DMS 273 (cell line): ENCODE results near the gene MDH1.

Source experiments
- DNase-seq: peaks from one replicate; lab custom pipeline; 2025; ENCODE audit not compliant: unreplicated experiment; lab: John Stamatoyannopoulos, UW

The MDH1 gene

GRCh38 chr2:63628403-63628942, 39.7 kb downstream of the MDH1 start:
- DNase-seq, result no peak

GRCh38 chr2:63631501-63631900, 42.7 kb downstream of the MDH1 start:
- DNase-seq, result no peak

GRCh38 chr2:63632382-63632781, 43.6 kb downstream of the MDH1 start:
- no peak for DNase-seq

GRCh38 chr2:63639344-63639743, 50.6 kb downstream of the MDH1 start:
- no peak for DNase-seq

- DNase-seq, result no peak
These were observed 54.2 kb downstream of the MDH1 start for GRCh38 chr2:63642946-63643345.

- no peak for DNase-seq
These were observed 54.7 kb downstream of the MDH1 start for GRCh38 chr2:63643486-63643885.

- DNase-seq, result no peak
These were observed 59.9 kb downstream of the MDH1 start for GRCh38 chr2:63648632-63649031.

GRCh38 chr2:63649829-63650228, 61.1 kb downstream of the MDH1 start:
- no peak for DNase-seq

- peak; percentile 11 for DNase-seq
These were observed 62.0 kb downstream of the MDH1 start for GRCh38 chr2:63650756-63651155.

GRCh38 chr2:63651356-63651755, 62.6 kb downstream of the MDH1 start:
- DNase-seq, result peak; percentile 46

- peak; percentile 92 for DNase-seq
These were observed 63.3 kb downstream of the MDH1 start for GRCh38 chr2:63651861-63652651.

- peak; percentile 72 for DNase-seq
These were observed 63.9 kb downstream of the MDH1 start for GRCh38 chr2:63652652-63652985.

- DNase-seq, result peak; percentile 40
These were observed 66.2 kb downstream of the MDH1 start for GRCh38 chr2:63654959-63655358.
